Stimulated activated CD4-positive, alpha-beta T cell treated with anti-CD3 and anti-CD28 coated beads, TNF-alpha, amount 100 ng/mL, for 48 hours (primary cell): ENCODE data around the gene SYT11.
A peak's percentile ranks its signal among the peaks of the same experiment; 100 is the strongest.
"Not testable (repeated sequence)": the region's sequence is repeated elsewhere in the genome, so short reads cannot be mapped to it uniquely, and the experiment has no call there.

Experiments used
- DNase-seq, 3 donors: peaks; one replicate each; pipeline ENCODE4 v3.0.0-alpha.2; 2020; ENCODE audit warnings: low read depth in 3 of 3

Gene SYT11, protein sequence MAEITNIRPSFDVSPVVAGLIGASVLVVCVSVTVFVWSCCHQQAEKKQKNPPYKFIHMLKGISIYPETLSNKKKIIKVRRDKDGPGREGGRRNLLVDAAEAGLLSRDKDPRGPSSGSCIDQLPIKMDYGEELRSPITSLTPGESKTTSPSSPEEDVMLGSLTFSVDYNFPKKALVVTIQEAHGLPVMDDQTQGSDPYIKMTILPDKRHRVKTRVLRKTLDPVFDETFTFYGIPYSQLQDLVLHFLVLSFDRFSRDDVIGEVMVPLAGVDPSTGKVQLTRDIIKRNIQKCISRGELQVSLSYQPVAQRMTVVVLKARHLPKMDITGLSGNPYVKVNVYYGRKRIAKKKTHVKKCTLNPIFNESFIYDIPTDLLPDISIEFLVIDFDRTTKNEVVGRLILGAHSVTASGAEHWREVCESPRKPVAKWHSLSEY

DNA sequence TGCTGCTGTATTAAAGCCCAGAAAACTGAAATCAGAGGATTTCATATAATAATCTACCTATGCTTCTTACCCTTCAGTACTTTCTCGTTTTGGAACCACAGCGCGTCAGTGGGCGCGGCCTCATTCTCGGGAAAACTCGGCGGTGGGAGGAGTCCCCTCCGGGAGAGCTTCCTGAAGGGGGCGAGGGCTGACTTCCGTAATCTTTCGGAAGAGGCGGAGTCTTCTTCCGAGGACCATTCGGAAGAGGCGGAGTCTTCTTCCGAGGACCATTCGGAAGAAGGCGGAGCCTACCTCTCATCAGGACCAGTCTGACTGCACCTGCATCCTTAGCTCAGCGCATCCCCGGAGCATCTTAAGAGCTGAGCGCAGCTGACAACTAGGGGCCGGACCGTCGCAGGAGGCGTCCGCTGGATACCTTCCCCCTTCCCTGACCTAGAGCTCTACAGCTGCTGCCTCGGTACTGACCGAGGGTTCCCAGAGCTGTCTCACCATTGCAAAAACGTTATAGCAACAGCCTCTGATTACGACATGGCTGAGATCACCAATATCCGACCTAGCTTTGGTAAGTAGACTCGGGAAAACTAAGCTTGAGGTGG lies at the start of gene SYT11:
Gene SYT11 (plus strand): TSS at position 334 of the 596 bp plus-strand sequence. CDS start 195 bp downstream, at position 529.
- DNase-seq: peak; percentile 93 to 95 (median 93)

DNA sequence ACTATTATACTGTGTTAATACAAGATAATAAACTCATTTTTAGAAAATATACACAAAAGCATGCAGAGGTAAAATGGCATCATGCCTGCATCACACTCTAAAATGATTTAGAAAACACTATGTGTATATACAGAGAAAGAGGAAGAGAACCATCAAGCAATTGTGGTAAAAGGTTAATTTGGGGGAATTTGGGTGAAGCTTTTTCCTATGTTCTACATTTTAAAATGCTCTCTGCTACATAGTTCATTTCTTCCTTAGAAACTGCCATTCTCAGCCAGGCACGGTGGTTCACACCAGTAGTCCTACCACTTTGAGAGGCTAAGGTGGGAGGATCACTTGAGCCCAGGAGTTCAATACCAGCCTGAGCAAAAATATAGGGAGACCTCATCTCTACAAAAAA lies 46.5 kb upstream of the SYT11 start:
- no peak for DNase-seq

DNA sequence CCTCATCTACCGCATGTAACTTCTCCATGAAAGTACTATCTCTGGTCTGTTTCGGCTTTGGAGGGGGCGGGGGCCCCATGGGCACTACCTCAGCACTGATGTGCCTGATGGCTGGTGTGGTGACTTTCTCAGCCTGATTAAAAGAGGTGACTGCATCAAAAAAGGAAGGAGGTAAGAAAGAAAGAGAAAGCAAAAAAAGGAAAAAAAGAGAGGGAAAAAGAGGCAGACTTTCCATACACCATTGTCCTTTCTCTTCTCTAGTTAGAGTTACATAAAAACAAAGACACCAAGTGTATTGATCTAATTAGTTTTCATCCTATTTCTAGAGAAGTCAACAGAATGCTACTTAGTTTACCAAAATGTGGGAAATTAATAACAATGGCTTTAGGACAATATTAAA lies 45.7 kb upstream of the SYT11 start:
- no peak for DNase-seq

DNA sequence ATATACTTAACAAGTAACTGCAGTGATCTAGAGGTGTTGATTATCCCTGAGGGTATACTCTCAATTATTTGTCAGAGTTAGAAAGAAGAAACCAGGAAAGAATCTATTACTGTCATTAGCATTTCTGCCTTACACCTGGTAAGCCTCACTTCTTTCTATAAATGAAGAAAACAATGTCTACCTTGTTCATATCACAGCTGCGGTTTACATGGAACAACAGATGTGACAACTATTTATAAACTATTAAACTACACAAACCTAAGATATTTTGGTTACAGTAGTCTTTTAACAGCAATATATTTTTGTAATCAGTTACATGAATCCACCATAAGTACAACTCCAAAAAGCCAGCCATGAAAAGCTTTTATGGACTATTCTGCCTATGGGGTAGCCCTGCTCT lies 43.0 kb upstream of the SYT11 start:
- DNase-seq: no peak

DNA sequence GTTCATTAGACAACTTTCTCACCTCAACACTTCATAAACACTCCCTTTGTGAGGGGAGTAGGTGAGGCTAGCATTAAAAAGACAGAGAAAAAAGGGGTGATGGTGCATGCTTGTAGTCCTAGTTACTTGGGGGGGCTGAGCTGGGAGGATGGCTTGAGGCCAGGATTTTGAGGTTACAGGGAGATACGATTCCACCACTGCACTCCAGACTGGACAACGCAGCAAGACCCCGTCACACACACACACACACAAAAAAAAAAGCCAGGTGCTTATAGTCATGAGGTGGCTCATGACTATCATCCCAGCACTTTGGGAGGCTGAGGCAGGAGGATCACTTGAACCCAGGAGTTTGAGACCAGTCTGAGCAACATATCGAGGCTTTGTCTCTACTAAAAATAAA lies 31.9 kb upstream of the SYT11 start:
- DNase-seq: no peak

DNA sequence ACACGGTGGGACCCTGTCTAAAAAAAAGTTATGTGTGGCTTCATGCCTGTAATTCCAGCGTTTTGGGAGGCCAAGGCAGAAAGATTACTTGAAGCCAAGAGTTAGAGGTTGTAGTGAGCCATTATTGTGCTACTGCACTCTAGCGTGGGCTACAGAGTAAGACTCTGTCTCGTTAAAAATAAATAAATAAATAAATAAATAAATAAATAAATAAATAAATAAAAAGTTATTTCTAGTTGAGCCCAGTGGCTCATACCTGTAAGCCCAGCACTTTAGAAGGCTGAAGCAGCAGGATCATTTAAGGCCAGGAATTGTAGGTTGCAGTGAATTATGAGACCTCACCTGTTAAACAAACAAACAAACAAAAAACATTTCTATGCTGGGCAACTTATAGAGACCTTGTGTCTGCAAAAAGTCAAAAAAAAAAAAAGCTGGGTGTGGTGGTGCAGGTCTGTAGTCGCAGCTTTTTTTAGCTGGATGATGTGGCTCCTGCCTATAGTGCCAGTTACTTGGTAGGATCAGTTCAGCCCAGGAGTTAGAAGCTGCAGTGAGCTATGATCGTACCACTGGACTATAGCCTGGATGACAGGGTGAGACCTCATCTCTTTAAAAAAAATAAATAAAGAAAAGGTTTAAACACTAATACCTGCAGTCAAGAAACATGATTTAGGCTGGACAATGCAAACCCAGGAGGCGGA lies 27.9 kb upstream of the SYT11 start:
- DNase-seq: no peak

DNA sequence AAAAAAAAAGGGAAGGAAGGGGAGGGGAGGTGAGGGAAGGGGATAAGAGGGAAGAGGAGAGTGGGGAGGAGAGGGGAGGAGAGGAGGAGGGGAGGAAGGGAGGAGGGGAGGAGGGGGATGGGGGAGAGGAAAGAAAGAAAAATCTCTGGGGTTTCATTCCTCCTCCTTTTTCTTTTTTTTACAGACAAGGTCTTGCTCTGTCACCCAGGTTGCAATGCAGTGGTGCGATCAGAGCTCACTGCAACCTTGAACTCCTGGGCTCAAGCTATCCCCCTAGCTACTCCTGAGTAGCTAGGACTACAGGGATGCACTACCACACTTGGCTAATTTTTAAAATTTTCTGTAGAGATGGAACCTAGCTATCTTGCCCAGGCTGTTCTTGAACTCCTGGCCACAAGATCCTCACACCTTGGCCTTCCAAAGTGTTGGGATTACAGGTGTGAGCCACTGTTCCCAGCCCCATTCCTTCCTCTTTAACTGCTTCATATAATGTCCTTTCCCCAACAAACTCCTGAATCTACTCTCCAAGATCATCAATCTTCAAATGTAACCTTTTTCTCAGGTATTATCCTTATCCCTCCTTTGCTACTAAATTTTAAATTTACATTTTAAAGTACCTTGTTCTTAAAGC lies 25.6 kb upstream of the SYT11 start:
- DNase-seq: no peak

DNA sequence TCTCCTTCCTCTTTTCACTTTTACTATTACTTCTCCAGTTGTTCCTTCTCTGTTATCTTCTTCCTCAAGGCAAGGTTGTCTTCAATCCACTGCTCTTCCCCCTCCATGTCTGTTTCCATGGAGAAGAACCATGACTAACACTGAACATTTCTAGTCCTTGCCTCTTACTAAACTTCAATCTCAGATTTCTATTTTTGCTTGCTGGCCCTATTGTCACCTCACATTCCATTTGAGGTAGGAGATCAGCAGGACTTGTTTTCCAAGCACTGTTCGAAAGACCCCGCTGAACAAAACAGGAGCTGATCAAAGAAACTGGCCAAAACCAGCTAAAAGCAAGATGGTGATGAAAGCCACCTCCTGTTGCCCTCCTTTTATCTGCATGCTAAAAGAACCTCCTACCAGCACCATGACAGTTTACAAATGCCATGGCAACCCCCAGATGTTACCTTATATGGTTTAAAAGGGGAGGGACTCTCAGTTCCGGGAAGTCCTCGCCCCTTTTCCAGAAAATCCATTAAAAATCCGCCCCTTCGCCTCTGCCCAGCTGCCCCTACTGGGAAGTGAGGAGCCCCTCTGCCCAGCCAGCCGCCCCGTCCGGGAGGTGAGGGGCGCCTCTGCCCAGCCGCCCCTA lies 25.0 kb upstream of the SYT11 start:
- DNase-seq: no peak

DNA sequence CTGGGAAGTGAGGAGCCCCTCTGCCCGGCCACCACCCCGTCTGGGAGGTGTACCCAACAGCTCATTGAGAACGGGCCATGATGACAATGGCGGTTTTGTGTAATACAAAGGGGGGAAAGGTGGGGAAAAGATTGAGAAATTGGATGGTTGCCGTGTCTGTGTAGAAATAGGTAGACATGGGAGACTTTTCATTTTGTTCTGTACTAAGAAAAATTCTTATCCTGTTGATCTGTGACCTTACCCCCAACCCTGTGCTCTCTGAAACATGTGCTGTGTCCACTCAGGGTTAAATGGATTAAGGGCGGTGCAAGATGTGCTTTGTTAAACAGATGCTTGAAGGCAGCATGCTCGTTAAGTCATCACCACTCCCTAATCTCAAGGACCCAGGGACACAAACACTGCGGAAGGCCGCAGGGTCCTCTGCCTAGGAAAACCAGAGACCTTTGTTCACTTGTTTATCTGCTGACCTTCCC lies 24.4 kb upstream of the SYT11 start:
- DNase-seq: not testable (repeated sequence)

DNA sequence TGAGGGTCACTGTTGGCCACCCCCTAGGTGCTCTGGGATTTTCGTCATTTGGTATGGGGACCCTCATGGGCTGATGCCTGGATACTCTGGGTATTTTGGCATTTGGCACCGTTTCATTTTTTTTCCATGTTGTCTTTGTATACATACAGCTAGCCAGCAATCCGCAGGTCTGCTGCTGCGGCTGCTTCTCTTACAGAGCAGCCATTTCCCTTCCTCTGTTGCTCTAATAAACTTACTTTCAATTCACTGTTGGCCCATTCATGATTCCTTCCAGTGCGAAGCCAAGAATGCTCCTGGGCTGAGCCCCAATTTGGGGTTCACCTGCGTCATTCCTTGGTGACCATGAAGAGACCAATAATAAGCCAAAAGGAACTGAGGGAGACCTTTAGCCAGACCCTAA lies 23.8 kb upstream of the SYT11 start:
- no peak for DNase-seq

DNA sequence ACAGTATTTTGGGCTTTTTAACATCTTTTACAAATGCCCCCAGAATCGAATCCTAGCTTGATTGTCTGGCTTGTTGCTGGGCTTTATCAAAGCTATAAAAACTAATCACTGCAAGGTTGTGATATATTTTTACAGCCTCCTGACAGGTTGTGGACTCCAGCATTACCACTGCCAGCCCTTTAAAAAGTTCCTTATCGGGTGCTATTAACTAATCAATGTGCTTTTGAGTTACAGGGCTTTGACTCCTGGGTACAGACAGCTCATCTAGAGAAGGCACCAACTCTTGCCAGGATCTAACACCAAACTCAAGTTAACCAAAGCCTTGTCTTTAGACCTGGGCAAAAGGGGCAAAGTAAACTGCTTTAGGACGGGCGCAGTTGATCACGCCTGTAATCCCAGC lies 19.0 kb upstream of the SYT11 start:
- no peak for DNase-seq

DNA sequence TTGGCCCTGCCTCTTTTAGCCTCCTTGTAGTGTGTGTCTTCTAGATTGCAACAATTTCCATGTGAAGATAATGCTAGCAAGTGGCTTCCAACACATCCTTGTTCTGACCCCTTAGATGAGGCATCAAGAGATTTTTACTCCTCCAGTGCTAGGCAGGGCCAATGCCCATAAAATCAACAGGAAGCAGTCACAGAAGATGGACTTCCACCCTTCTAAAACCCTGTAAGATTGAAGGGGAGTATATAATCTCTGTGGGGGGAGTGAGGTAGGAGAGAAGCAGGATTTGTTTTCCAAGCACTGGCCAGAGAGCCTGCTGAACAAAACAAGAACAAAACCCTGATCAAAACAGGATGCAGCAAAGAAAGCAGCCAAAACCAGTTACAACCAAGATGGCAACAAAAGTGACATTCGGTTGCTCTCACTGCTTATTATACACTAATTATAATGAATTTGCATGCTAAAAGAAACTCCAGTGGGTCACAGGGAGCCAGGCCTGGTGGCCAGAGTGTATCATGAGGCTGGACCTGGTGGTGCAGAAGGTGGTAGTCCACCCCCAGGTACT lies 14.4 kb upstream of the SYT11 start:
- DNase-seq: no peak

DNA sequence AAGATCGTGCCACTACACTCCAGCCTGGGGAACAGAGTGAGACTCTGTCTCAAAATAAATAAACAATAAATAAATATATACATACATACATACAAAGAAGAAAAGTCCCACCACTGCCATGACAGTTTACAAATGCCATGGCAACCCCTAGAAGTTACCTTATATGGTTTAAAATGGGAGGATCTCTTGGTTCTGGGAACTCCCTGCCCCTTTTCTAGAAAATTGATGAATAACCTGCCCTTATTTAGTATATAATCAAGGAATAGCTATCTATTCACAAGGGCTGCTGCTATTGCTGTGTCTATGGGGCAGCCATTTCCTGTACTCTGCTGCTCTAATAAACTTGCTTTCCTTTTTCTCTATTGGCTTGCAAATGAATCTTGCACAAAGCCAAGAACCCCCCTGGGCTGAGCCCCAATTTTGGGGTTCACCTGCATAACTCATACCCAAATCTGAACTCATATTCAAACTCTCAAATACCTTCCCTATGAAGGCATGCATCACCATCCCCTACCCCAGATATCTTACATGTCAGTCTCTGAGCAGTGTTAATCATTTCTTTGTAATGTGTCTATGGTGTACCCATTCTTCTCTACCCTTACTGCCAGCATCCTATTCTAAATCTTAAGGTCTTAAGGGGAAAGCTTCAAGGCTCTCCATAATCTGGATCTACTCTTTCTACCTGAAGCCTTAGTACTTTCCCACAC lies 11.4 kb upstream of the SYT11 start:
- DNase-seq: no peak

DNA sequence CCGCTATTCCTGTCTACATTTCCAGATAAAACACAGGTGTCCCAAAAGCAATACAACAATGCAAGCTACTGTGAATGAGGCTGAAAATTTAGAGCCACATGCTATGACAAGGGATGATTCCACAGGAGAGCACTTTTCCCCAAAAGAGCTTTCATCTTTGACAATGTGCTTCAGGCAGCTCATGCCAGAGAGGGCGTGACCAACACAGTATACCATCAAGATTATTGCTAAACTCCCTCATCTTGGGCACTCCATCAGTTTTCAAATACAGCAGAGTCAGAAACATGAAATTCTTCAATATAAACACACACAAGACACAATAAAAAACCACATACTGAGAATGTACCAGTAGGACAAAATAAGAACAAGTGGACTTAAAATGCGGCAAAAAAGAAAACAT lies 9.0 kb upstream of the SYT11 start:
- DNase-seq: no peak

DNA sequence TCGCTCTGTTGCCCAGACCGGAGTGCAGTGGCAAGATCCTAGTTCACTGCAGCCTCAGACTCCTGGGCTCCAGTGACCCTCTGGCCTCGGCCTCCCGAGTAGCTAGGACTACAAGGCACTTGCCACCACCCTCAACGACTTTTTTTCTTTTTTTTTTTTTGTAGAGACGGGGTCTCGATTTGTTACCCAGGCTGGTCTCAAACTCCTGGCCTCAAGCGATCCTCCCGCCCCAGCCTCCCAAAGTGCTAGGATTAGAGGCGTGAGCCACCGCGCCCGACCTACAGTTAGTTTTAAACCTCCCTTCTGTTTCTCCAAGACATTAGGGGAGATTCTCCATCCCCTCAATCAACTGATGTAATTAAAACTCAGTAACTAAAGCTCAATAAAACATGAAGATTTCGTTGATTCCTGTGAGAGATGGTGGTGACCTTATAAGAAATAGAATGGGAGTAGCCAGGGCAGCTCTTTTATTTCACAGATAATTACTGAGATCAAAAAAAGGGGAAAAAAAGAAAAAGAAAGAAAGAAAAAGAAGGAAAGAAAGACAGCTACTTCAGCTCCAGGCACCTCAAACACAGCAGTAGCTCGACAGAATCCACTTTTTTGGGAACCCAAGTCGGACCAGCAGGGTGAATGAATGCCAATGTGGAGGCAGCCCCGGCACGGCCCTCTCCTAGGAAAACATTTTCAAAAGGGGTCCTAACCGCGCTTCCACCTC lies 3.0 kb upstream of the SYT11 start:
- no peak for DNase-seq

DNA sequence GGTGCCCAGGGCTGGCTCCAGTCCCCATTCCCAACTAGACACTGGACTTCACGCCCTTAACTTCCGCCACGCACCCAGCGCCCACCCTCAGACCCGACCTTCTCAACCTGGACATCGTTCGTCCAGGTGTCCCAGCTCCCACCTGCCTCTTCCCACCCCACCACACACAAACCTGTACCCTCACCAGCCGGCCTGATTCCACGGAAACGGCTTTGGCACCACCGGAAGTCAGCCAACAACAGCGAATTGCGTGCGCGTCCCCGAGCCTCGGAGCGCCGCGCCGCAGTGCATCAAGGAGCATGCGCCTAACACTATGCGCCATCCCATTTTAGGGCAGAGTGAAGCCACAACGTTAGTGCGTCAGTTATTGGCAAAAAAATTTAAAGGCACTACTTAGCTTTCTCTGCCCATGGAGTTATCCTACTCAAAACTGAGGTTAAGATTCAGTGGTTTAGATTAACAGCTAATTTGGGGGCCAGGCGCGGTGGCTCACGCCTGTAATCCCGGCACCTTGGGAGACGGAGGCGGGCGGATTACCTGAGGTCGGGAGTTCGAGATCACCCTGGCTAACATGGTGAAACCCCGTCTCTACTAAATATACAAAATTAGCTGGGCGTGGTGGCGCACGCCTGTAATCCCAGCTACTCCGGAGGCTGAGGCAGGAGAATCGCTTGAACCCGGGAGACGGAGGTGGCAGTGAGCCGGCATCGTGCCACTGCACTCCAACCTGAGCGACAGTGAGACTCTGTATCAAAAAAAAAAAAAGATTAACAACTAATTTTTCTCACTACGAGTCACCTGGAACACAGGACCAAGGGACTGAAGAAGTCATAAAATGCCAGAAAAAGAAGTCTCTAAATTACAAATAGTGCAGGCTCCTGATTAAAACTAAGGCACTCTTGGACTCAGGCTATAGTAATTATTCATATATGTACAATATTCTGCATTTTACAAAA lies 2.1 kb upstream of the SYT11 start, which contains the start of gene GON4L:
Gene GON4L (minus strand): TSS at position 240 of the 956 bp plus-strand sequence. CDS start 3,434 bp downstream, outside the sequence.
- peak; percentile 76 to 83 (median 80) for DNase-seq

DNA sequence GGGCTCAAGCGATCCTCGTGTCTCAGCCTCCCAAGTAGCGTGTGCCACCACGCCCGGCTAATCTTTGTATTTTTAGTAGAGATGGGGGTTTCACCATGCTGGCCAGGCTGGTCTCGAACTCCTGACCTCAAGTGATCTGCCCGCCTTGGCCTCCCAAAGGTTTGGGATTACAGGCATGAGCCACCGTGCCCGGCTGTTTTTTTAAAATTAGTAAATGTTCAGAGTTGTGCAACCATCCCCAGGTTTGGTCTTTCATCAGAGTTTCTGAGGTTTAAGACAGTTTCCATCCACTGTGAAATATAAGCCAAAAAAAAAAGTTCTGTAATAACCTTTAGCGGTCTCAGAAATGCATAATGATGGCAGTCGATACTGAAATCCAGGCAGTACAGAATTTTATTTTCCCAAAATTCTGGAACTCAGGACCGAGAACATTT lies 550 bp upstream of the SYT11 start:
- DNase-seq: peak in 2 of 3 donors; percentile 10 to 12
